ENCODE results near the gene MCHR1. TPM values are rescaled to one million over a fixed set of nuclear protein-coding genes. Genes with fewer than 3 reads are reported as not detected.
"Not testable (repeated sequence)": the region's sequence is repeated elsewhere in the genome, so short reads cannot be mapped to it uniquely, and the experiment has no call there.

MCHR1 gene
- total RNA-seq, 1 experiment from 2014 or later: not detected

DNA sequence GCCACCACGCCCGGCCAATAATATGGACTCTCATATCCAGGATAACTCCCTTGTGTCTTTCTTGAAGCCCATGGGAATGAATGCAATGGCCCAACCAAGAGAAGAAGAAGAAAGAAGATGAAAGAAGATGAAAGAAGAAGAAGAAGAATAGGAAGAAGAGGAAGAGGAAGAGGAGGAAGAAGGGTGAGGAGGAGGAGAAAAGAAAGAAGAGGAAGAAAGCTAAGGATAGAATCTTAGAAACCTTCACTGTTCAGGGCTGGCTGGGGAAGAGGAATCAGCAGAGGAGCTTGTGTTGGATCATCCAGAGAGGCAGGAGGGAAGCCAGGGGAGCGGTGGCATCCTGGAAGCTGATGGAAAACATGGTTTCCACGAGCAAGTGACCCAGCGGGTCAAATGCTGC is 28.9 kb downstream of the MCHR1 start:
- peaks cover 15% of the 10 kb centered on the region; the same call in 1 of the 2 replicates for H3K9me3 ChIP-seq
- H3K36me3 ChIP-seq: no peaks in the 10 kb centered on the region
- H3K27me3 ChIP-seq: no peaks in the 10 kb centered on the region
- no peak overlapping the region for H3K4me3 ChIP-seq
- DNase-seq: no peak

DNA sequence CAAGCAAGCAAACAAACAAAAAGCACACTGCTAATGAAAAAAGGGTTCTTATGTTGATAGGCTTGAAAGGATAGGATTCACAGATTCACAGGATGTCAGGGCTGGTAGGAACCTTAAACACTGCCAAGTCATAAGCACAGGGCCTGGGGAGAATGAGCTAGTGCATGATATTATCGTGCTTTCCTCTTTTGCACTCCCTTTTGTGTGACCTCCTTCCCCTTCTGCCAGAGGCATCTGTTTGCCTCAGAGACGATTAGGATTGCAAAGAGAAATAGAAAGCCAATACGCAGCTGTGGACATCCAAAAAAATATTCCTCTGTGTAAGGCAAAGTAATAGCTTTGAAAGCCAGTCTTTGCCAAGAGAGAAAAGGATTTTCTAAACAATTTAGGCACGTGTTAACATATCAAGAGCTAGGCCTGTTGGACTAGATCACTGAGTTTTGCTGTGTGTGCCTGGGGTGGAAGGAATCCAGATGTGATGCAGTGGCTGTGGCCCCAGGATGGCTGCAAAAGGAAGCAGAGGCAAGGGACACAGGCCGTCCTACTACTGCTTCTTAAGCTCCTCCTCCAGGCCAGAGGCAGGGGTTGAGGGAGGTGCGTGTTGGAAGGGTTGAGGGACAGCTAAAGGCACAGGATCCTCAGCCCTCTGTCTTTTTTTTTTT is 30.6 kb downstream of the MCHR1 start:
- no peaks in the 10 kb centered on the region for H3K36me3 ChIP-seq
- no peaks in the 10 kb centered on the region for H3K27me3 ChIP-seq
- peaks cover 15% of the 10 kb centered on the region; the same call in 1 of the 2 replicates for H3K9me3 ChIP-seq
- no peak overlapping the region for H3K4me3 ChIP-seq
- DNase-seq: no peak

DNA sequence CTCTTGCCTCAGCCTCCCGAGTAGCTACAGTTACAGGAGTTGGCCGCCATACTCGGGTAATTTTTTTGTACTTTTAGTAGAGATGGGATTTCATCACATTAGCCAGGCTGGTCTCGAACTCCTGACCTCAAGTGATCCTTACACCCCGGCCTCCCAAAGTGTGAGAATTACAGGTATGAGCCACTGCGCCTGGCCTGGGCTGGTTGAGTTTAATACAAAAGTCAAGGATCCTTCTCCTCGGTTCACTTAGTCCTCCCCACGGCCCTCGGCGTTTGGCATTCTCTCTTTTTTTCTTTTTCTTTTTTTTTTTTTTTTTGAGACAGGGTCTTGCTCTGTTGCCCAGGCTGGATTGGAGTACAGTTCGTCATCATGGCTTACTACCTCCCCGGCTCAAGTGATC is 33.0 kb downstream of the MCHR1 start:
- no peaks in the 10 kb centered on the region for H3K36me3 ChIP-seq
- H3K27me3 ChIP-seq: no peaks in the 10 kb centered on the region
- H3K9me3 ChIP-seq: peaks cover 3% of the 10 kb centered on the region; the same call in 1 of the 2 replicates
- no peak overlapping the region for H3K4me3 ChIP-seq
- no peak for DNase-seq

DNA sequence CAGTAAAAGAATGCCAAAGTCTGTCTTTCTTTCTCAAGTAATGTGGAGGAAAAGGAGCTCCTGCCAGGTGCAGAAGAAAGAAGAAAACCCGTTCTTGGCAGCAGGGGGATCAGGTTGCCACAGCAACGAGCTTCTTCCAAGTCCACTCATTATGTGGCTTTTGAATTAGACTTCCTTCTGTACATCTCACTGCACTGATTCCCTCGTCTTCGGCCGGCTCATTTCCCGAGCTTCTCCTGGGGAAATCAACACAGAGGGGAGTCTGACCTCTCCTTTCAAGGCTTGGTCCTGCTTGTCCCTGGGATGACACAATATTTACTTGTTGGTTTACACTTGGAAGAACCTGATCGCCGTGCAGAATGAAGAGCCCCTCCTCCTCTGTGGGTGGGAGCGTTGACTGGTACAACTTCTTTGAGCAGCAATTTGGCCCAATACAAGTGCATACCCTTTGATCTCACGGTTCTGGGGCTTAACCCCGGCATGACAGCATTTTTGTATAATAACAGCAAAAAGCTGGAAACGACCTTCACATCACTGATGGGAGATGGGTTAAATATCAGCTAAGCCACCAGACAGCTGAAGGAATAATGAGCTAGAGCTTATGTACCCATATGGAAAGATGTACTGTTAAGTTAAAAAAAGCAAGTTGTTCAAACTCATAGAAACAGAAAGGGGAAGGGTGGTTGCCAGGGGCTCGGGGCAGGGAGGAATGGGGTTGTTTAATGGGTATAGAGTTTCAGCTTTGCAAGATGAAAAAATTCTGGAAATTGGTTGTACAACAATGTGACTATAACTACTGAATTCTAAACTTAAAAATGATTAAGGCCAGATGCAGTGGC is 35.4 kb downstream of the MCHR1 start:
- H3K27me3 ChIP-seq: no peaks in the 10 kb centered on the region
- DNase-seq: no peak
- no peaks in the 10 kb centered on the region for H3K9me3 ChIP-seq
- H3K4me3 ChIP-seq: no peak overlapping the region
- H3K36me3 ChIP-seq: no peaks in the 10 kb centered on the region

DNA sequence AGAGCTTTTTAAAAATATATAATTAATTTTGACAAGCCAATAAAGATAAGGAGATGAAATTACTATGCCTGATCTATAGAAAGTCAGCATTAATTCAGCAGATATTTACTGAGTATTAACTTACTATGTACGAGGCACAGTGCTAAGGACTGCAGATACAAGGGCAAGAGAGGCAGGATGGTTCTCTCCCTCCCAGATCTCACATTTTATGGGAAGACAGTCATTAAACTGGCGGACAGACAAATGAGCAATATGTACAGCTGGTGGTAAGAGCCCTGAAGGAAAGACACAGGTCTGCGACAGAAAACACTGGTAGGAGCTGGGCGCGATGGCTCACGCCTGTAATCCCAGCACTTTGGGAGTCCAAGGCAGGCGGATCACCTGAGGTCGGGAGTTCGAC is 36.8 kb downstream of the MCHR1 start:
- H3K36me3 ChIP-seq: no peaks in the 10 kb centered on the region
- DNase-seq: no peak
- no peaks in the 10 kb centered on the region for H3K27me3 ChIP-seq
- no peak overlapping the region for H3K4me3 ChIP-seq
- H3K9me3 ChIP-seq: no peaks in the 10 kb centered on the region

DNA sequence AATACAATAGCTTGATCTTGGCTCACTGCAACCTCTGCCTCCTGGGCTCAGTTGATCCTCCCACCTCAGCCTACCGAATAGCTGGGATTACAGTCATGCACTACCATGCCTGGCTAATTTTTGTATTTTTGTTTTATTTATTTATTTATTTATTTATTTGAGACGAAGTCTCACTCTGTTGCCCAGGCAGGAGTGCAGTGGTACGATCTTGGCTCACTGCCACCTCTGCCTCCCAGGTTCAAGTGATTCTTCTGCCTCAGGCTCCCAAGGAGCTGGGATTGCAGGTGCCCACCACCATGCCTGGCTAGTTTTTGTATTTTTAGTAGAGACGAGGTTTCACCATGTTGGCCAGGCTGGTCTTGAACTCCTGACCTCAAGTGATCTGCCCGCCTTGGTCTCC is 38.4 kb downstream of the MCHR1 start:
- not testable (repeated sequence) for H3K9me3 ChIP-seq, H3K36me3 ChIP-seq, H3K4me3 ChIP-seq, DNase-seq, H3K27me3 ChIP-seq

DNA sequence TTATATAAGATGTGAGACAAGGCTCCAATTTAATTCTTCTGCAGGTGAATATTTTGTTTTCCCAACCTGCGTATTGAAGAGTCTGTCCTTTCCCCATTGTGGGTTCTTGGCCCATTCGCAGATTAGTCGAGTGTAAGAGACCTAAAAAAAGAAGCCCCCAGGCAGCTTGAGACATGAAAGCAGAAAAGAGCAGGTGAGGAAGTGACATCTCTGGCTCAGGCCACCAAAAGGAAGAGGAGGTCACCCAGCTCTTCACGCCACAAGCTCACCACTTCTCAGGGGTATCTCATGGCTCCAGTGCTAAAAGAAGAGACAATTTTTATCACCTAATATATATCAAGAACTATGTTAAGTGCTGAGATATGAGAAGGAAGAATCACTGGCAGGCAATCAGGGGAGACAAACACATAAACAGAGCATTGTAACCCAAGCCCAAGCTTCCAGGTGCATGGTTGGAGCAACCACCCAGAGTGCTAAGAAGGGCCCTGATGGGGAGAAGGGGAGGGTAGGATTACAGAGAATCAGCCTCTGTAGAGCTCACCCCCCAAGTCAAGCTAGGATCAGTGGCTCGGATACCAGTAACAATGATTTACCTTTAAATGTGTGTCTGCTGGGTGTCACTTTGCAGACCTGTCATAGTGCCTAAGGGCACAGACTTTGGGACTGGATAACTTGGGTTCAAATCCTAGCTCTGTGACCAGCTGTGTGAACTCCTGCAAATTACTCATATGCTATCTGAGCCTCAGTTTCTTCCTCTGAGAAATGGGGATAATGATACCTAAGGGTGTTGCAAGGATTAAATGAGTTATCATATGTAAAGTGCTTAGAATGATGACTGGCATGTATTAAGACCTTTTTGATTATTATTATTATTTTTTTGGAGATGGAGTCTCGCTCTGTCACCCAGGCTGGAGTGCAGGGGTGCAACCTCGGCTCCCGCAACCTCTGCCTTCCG is 39.2 kb downstream of the MCHR1 start:
- DNase-seq: no peak
- H3K4me3 ChIP-seq: no peak overlapping the region

DNA sequence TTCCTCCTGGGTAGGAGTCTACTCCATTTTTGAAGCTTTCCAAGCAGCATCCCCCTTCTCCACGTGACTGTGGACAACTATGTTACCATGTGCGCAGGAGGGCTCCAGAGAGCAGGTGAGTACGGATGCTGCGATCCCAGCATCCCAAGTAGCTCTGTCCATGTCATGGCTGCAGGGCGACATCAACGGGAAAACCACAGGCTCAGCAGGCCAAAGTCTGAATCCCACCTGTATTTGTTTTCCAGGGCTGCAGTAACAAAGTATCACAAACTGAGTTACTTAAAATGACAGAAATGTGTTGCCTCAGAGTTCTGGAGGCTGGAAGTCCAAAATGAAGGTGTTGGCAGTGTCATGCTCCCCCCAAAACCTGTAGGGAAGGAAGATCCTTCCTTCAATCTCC is 40.3 kb downstream of the MCHR1 start:
- Histone ChIP-seq H3K27me3 (no peaks in the 10 kb centered on the region), H3K4me3 (no peak overlapping the region), H3K9me3 (no peaks in the 10 kb centered on the region), H3K36me3 (no peaks in the 10 kb centered on the region)
- no peak for DNase-seq

More for the DNA sequence above, 39.2 kb downstream of the MCHR1 start:
- H3K36me3 ChIP-seq: no peaks in the 10 kb centered on the region
- H3K27me3 ChIP-seq: no peaks in the 10 kb centered on the region
- H3K9me3 ChIP-seq: no peaks in the 10 kb centered on the region

DNA sequence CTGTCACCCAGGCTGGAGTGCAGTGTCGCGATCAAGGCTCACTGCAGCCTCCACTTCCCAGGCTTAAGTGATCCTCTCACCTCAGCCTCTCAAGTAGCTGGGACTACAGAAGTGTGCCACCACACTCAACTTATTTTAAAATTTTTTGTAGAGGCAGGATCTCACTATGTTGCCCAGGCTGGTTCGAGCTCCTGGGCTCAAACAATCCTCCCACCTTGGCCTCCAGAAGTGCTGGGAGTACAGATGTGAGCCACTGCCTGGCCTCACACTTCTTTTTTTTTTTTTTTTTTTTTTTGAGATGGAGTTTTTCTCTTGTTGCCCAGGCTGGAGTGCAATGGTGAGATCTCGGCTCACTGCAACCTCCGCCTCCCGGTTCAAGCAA is 40.9 kb downstream of the MCHR1 start:
- H3K27me3 ChIP-seq, DNase-seq, H3K36me3 ChIP-seq, H3K4me3 ChIP-seq, H3K9me3 ChIP-seq: not testable (repeated sequence)

DNA sequence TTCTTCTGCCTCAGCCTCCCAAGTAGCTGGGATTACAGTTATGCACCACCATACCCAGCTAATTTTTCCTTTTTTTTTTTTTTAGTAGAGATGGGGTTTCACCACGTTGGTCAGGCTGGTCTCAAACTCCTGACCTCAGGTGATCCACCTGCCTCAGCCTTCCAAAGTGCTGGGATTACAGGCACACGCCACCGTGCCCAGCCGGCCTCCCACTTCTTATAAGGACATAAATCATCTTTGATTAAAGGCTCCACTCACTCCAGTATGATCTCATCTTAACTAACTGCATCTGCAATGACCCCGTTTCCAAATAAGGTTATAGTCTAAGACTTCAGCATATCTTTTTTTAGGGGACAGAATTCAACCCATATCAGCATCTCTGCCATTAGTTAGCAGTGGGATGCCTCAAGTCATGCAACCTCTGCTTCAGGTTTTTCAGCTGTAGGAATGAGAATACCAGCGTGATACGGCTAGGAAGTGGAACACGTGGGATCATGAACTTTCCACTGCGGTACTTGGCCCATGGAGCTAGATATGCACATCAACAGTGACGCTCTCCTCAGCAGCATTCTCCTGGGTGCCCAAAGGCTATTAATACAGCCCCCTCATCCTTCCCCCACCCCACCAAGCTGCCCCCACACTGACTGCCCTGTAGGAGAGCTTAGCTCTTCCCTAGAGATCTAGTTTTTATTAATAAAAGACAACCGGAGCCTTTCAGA is 41.4 kb downstream of the MCHR1 start:
- no peaks in the 10 kb centered on the region for H3K36me3 ChIP-seq
- H3K9me3 ChIP-seq: no peaks in the 10 kb centered on the region
- no peak for DNase-seq
- H3K27me3 ChIP-seq: no peaks in the 10 kb centered on the region
- no peak overlapping the region for H3K4me3 ChIP-seq

DNA sequence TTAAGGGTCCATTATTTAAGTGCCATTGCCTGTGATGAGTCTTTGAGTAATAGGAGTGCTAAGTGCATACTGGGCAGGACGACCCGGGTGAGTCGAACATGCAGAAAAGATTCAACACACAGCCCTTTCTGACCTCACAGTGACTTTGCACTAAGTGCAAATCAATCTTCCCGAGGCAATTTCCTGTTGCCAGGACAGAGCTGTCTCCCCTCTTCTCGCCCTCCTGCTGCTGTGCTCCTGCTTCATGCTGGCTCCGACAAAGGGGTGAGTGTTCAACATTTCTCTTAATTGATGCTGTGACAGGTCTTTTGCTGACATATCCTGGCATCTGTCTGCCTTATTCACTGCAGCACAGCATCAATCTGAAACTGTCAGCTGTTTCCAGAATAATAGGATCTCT is 42.0 kb downstream of the MCHR1 start:
- DNase-seq: peak; percentile 41
- H3K27me3 ChIP-seq: no peaks in the 10 kb centered on the region
- H3K36me3 ChIP-seq: no peaks in the 10 kb centered on the region
- H3K9me3 ChIP-seq: no peaks in the 10 kb centered on the region
- H3K4me3 ChIP-seq: no peak overlapping the region

DNA sequence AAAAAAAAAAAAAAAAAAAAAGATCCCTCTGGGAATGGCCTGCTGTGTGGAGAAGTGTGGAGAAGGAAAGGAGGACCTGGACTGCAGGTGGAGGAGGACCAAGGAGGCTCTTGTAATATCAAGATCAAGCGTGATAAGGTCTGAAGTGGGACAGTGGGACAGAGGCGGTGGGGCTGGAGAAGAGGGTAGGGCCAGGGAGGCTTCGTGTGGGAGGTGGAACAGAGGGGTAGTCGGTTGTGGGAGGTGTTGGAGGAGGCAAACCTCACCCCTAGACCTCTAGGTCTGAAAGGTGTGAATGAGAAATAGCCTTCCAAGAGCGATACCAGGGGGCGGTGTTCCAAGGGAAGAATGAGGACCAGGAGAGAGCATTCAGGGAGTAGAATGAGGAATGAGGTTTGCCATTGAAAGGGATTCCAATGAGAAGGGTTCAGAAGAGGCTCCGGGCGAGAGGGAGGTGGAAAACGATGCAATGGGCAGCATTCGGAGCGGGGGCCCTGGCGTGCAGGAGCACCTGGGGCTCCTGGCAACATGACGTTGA is 44.2 kb downstream of the MCHR1 start:
- Histone ChIP-seq H3K4me3 (no peak overlapping the region), H3K9me3 (no peaks in the 10 kb centered on the region), H3K36me3 (no peaks in the 10 kb centered on the region), H3K27me3 (no peaks in the 10 kb centered on the region)
- DNase-seq: no peak

DNA sequence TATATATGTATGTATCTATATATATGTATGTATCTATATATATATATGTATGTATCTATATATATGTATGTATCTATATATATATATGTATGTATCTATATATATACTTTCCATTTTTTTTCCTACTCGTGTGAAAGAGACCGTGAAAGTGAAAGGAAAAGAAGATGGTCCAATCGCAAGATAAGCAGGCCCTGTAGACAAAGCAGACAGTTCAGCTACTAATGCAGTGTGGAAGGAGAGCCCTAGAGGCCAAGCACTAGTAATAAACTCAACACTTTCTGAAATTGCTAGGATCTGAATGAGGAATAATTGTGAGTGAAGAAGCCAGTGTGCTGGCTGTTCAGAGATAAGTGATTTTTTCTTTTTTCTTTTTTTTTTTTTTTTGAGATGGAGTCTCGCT is 47.2 kb downstream of the MCHR1 start:
- no peaks in the 10 kb centered on the region for H3K9me3 ChIP-seq
- H3K27me3 ChIP-seq: no peaks in the 10 kb centered on the region
- DNase-seq: no peak
- H3K4me3 ChIP-seq: no peak overlapping the region
- H3K36me3 ChIP-seq: no peaks in the 10 kb centered on the region

DNA sequence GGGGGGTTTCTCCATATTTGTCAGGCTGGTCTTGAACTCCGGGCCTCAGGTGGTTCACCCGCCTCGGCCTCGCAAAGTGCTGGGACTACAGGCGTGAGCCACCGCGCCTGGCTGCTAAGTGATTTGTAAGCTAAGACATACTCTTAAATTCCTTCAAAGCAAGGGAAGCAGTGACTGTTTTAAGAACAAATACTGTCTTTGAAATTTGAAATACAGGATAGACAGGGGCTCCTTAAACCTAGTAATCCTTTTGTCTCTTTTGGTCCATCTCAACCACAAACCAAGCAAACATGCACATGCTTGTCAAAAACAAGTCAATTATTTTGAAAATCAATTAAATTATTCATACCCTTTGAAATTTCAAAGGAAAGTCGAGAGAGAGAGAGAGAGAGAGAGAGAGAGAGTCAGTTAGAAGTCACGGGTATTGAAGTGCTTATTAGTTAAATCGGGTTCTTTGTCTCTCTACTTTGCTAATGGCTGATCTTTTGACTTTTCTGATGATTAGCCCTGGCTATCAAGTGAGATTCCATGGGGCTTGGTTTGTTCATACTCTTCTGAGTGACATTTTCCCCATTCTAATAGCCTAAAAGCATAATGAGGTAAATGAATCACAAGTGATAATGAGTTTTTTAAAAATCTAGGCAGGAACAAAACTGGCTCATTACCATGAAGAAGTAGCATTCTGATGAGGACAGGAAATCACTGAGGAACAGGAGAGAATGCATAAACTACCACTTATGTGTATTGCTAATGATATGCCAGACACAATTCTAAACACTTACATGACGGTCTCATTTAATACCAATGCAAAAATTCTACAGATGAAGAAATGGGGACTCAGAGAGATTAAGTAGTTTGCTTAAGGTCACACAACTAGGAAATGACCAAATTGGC is 48.0 kb downstream of the MCHR1 start:
- no peaks in the 10 kb centered on the region for H3K36me3 ChIP-seq
- H3K9me3 ChIP-seq: no peaks in the 10 kb centered on the region
- no peak for DNase-seq
- no peak overlapping the region for H3K4me3 ChIP-seq
- no peaks in the 10 kb centered on the region for H3K27me3 ChIP-seq

DNA sequence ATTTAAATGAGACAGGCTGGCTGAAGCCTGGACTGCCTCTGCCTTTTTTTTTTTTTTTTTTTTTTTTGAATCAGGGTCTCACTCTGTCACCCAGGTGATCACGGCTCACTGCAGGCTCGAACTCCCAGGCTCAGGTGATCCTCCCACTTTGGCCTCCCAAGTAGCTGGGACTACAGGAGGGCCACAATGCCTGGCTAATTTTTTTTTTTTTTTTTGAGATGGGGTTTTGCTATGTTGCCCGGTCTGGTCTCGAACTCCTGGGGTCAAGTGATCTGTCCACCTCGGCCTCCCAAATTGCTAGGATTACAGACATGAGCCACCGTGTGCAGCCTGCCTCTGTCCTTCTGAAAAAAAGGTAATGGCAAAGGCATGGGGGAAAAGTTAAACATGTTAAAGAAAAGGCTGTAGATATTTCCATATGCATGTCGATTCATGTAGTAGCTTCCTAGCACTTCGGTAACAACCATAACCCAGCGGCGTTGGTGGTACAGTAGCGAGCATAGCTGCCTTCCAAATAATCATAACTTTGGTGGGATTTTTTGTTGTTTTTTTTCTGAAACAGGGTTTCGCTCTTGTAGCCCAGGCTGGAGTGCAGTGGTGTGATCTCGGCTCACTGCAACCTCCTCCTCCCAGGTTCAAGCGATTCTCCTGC is 48.8 kb downstream of the MCHR1 start:
- no peaks in the 10 kb centered on the region for H3K36me3 ChIP-seq
- no peaks in the 10 kb centered on the region for H3K27me3 ChIP-seq
- no peak for DNase-seq
- no peaks in the 10 kb centered on the region for H3K9me3 ChIP-seq
- H3K4me3 ChIP-seq: no peak overlapping the region
